NCI-H1092 (cell line): ENCODE data around the gene CDS1.
"Not testable (repeated sequence)": the region's sequence is repeated elsewhere in the genome, so short reads cannot be mapped to it uniquely, and the experiment has no call there.

Source experiments
- DNase-seq: peaks from one replicate; lab custom pipeline; 2025; lab: John Stamatoyannopoulos, UW

The CDS1 gene

GRCh38 chr4:84582988-84583875, at the start of gene CDS1:
Gene CDS1 (plus strand): TSS chr4:84583127. CDS start chr4:84583402, 275 bp downstream.
- DNase-seq = no peak

DNA sequence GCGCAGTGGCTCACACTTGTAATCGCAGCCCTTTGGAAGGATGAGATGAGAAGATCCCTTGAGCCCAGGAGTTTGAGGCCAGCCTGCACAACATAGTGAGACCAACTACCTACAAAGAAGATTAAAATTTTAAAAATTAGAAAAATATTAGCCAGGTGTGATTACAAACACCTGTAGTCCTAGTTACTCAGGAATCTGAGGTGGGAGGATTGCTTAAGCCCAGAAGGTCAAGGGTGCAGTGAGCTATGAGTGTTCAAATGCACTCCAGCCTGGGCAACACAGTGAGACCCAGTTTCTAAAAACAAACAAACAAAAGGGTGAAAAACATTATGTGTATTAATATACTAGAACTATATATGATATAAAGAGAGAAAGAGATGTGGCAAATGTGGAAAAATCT, 47.0 kb upstream of the CDS1 start:
- no peak for DNase-seq

DNA sequence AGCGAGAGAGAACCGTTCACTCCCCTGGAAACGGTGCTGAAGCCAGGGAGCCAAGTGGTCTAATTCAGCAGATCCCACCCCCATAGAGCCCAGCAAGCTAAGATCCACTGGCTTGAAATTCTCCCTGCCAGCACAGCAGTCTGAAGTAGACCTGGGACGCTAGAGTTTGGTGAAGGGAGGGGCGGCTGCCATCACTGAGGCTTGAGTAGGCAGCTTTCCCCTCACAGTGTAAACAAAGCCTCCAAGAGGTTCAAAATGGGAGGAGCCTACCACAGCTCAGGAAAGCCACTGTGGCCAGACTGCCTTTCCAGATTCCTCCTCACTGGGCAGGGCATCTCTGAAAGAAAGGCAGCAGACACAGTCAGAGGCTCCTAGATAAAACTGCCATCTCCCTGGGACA, 37.8 kb upstream of the CDS1 start:
- no peak for DNase-seq

- DNase-seq = no peak
Measured at GRCh38 chr4:84547211-84547610, 35.7 kb upstream of the CDS1 start.

- DNase-seq = not testable (repeated sequence)
Measured at GRCh38 chr4:84549191-84549590, 33.7 kb upstream of the CDS1 start.

GRCh38 chr4:84562156-84562555, 20.8 kb upstream of the CDS1 start:
- no peak for DNase-seq

- no peak for DNase-seq
Measured at GRCh38 chr4:84563002-84563401, 19.9 kb upstream of the CDS1 start.

DNA sequence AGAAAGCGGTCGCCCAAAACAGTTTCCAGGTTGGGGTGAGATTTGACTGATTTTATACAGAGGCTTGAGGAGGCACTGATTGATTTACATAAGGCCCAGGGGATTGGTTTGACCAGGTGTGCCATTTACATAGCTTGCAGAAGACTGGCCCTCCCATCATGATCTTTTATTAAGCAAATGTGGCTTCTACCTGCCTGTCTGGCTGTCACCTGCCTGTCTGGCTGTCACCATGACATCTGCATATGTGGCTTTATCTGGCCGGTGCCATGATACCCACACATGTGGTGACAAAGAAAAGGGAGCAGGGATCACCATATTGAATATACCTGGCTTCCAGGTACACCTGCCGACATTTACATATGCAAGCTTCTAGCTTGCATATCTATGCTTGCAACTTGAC, 17.0 kb upstream of the CDS1 start:
- DNase-seq = no peak

DNA sequence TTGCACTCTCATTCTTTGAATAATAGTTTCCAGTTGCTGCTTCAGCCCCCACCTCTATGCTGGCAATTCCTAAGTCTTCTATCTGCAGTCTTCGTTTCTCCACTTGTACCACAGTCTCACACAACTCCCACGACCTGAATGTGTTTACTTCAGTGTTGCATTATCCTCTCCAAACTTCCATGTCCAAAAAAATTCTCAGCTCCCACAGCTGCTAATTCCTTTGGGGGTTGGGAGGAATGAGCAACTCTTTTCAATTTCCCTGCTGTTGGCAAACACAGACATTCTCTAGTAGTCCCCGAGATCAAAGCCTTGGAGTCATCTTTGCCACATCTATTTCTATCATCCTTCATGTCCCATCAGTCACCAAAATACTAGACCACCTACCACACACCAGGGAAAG, 14.4 kb upstream of the CDS1 start:
- no peak for DNase-seq

DNA sequence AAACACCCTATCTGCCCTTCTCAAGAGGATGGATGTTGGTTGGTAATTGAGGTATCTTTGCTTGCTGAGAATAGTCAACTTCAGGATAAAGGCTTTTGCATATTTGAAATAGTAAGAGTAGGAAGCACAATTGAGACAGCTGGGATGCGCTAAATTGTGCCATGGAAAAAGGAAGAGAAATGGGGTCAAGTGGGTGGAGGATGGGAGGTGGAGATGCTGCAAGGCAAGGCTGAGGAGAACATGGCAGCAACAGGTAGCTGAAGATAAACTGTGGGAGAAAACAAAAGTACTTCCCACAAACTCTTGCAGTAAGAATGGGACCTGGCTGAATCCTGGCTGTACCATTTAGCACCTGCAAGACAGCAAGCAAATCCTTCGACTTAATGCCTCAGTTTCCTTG, 13.9 kb upstream of the CDS1 start:
- DNase-seq = no peak

- no peak for DNase-seq
Measured at GRCh38 chr4:84573385-84574068, 9.4 kb upstream of the CDS1 start.

DNA sequence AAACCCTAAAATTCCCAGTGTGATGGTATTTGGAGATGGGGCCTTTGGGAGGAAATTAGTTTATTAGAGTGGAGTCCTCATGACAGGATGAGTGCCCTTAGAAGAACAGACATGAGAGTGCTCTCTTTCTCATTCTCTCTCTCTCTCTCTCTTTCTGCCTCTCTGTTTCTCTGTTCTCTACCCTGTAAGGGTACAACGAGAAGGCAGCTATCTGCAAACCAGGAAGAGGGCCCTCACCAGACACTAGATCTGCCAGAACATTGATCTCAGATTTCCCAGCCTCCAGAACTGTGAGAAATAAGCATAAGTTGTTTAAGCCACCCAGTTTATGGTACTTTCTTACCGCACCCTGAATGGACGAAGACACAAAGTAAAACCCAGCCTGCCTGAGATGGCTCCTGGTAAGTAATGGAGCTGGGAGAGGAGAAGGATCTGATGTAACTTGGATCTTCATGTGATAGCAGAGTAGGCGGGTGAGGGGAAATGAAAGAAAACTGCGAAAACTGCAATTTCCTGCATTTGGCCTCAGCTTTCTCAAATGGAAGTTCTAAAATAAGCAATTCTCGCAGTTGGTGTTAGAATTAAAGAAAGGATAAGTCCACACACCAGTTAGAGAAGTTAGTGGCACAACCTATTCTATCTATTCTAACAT, 8.7 kb upstream of the CDS1 start:
- no peak for DNase-seq

GRCh38 chr4:84578540-84579402, 4.2 kb upstream of the CDS1 start:
- DNase-seq = no peak

- DNase-seq = no peak
Measured at GRCh38 chr4:84579403-84579776, 3.5 kb upstream of the CDS1 start.

DNA sequence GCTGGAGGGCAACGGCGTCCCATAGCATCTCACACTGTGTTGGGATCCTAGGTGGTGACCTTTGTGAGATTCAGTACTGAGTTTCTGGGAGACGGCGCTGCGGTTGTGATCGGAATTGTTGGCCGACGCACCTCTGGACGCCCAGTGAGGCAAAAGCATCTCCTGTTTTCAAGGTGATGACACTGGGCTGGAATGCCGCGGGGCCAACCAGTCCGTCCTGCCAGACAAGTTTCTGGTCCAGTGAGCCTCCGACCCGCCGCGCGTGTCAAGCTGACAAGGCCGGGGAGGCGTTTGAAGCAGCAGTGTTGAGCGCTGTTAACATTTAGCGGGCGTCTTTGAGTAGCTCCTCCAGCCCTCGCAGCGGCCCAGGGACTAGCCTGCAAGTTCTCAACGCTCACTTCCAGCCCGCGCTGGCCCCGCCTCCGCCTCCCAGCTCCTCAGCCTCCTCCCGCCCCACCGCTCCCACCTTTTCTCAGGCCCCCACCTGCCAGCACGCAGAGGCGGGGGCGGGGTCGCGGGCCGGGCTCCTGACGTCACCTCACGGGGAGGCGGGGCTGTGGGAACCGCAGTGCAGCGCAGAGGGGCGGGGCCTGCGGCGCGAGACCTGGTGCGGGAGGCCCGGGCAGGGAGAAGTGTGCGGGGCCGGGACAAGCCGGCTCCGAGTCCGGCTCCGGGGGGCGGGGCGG, 482 bp upstream of the CDS1 start:
- DNase-seq = peak; percentile 44

DNA sequence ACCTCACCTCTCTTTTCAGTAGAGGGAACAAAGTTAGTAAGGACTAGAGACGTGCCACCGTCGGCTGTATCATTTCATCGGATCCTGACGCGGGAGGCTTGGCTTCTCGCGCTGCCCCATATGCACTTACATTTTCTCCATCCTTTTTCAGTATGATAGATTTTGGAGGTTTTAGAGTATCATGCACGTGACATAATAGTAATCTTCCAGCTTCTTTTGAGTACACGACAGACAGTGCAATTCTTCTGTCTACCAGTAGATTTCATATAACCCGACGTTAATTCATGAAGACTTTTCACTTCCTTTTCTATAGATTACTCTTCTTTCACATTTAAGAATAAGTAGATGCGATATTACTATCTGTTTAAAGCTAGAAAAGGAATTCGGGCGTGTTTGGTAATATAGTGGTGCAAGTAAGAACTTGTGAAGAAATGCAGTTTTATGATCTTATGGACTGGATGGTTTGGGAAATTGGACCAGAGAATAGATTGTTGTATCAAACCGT, 1.0 kb downstream of the CDS1 start:
- no peak for DNase-seq

DNA sequence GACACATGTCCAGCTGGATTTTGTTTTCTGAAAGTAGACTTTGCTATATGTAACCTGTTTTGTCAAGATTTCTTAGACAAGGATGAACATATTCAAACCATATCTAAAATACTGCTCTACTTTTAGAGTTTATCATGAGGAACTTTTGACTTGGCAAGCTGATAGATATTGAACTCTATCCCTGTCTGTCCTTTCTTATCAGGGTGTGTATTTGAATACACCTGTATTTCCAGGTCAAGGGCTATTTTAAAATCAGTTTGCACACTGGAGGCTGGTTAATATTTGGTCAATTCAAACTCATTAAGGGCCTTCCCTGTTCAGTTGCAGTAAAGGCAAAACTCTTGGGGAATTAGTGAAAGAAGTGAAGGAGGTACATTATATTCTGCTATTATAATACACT, 2.3 kb downstream of the CDS1 start:
- DNase-seq = no peak

DNA sequence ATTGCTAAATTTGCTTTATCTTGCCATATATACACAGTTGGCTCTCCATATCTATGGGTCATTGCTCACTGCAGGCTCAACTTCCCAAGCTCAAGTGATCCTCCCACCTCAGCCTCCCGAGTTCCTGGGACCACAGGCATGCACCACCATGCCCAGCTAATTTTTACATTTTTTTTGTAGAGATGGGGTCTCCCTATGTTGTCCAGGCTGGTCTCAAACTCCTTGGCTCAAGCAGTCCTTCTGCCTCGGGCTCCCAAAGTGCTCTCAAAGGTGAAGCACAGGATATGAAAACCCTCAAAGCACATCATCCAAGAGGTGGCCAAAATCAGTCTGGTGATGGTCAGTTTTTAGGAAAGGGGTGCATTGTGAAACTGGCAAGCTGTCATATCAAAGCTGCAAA, 11.8 kb downstream of the CDS1 start:
- DNase-seq = no peak

GRCh38 chr4:84596826-84597225, 13.9 kb downstream of the CDS1 start:
- no peak for DNase-seq

- no peak for DNase-seq
Measured at GRCh38 chr4:84597450-84597849, 14.5 kb downstream of the CDS1 start.

GRCh38 chr4:84606645-84607044, 23.7 kb downstream of the CDS1 start:
- DNase-seq = no peak
